NCI-H2171 treated with DMSO at 0.1 percent for 48 hours (cell line): ENCODE data around the gene DIP2B.

Experiments
- DNase-seq: peaks from one replicate; lab custom pipeline; 2025; lab: John Stamatoyannopoulos, UW

DIP2B gene

DNA sequence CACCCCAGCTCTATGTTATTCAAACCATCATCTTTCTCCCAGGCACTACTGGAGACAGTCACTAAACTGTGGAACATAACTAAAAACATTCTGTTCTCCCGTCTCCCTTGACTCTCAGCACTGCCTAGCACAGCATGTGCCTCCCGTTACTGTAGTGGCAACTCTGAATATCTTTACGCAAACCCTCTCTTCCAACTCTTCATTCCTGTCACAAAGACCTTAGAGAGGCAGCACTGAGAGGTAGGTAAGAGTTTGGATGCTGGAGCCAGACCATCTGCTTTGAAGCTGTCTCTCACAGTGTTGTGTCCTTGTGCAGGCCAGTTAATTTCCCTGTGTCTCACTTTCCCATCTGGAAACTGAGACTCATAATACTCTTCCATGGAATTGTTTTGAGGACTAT, 108.1 kb downstream of the DIP2B start:
- no peak for DNase-seq

GRCh38 chr12:50613463-50613862, 108.7 kb downstream of the DIP2B start:
- DNase-seq = no peak

GRCh38 chr12:50614167-50614759, 109.5 kb downstream of the DIP2B start:
- no peak for DNase-seq

GRCh38 chr12:50615145-50615906, 110.5 kb downstream of the DIP2B start:
- DNase-seq = no peak

- DNase-seq = no peak
Measured at GRCh38 chr12:50615907-50616296, 111.1 kb downstream of the DIP2B start.

- DNase-seq = no peak
Measured at GRCh38 chr12:50617657-50618056, 112.9 kb downstream of the DIP2B start.

GRCh38 chr12:50618864-50619609, 114.3 kb downstream of the DIP2B start:
- no peak for DNase-seq

- DNase-seq = no peak
Measured at GRCh38 chr12:50619610-50619958, 114.8 kb downstream of the DIP2B start.

- peak; percentile 78 for DNase-seq
Measured at GRCh38 chr12:50620109-50620977, 115.6 kb downstream of the DIP2B start.

GRCh38 chr12:50620978-50621360, 116.2 kb downstream of the DIP2B start:
- DNase-seq = no peak

DNA sequence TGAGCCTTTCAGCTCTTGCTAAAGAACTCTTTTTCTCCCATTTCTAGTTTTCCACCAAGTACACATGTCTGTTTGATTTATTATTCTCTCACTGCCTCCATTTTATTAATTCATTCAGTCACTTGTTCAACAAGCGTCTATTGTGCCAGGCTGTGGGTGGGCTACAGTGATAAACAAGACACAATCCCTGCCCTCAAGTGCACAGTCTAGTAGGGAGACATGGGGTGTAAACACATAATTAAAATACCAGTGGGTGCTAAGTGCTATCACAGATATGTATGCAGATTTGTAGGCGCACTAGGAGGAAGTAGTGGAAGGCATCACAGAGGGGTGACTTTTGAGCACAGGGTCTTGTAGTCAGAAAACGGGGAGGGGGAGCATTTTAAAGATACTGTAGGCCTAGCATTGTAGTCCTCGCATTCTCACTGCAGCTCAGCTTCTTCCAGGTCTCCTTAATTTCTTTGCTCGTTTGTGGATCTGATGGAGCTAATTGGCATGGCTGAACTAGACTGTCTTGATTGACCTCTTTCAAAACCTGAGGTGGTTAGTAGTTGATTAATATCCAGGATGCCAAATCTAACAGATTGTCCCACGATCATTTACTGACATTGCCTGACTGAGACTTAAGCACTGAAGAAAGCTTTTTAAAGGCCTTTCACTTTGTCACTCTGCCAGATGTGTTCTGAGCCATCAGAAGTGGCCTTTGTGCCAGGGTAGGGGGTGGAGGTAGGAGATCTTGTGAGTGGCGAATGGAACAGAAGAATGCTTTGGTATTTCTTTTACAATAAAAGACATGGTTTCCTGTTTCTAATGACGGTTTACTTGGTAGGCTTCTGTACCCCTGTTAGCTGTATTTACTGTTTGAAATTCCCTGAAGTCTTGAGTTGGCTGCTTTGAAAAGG, 116.9 kb downstream of the DIP2B start:
- DNase-seq = no peak

DNA sequence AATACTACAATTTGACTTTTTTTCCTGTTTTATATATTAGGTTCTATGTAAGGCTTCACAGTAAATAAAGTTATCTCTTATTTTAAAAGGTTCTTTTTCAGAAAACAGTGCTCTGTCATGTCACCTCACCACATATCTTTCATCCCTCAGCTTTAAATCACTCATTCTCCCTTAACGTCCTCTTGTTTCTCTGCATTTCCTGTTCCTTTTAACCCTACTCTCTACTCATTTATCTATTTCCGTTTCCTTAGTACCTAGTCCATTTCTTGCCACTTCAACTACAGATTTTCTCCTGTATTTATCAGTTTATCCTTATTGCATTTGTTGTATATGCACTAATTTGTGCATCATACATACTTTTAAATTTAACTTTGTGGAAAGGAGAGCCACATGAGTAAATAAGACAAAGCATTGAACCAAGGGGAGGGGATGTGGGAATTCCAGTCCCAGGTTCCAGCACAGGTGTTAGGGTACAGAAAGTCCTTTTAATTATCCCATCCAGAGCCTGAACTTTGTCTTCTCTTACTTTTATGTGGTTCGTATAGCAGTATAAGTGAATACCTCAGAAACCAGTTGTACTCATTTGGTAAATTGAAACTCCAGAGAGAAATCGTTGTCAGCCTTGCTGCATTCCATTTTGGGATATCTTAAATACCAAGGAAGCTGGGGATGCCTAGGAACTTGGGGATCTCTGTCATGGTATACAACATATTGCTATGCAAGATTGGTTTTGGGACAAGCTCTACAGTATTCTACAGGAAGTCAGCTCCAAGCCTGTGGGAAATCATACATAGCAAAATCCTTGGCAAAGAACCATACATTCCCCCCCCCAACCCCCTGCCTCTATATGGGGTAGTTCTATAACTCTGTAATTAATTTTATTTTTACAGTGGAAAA, 120.5 kb downstream of the DIP2B start:
- no peak for DNase-seq

- no peak for DNase-seq
Measured at GRCh38 chr12:50626026-50626425, 121.2 kb downstream of the DIP2B start.

DNA sequence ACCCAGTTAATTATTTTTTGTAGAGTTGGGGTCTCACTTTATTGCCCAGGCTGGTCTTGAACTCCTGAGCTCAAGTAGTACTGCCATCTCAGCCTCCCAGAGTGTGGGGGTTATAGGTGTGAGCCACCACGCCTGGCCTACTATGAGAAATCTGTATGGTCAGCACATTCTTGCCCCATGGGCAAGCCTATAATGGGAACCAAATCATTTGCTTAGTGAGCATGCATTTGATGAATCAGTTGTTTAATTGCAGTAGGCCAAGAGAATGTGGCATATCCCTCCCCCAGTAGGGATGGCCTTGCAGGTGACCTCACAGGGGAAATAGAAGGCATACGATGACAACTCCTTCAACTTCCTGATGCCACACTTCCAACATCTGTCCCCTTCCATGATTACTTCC, 122.7 kb downstream of the DIP2B start:
- no peak for DNase-seq

DNA sequence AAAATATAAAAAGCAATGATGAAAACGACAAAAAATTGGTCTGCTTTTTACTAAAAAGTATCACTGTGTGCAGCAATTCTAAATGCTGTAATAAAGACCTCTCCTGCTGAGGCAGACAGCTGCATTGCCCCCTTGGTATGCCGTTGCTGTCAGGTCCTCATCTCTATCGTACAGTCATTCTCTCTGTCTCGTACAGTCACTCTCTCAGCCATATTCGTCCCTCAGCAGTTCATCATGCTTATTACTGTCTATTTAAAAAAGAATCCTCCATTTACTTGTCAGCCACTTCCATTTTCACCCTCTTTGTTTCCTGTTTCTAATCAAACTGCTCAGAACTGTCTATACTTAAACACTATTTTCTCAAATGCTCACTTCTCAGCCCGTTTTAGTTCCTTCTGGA, 123.6 kb downstream of the DIP2B start:
- DNase-seq = no peak

- no peak for DNase-seq
Measured at GRCh38 chr12:50633955-50634354, 129.2 kb downstream of the DIP2B start.

DNA sequence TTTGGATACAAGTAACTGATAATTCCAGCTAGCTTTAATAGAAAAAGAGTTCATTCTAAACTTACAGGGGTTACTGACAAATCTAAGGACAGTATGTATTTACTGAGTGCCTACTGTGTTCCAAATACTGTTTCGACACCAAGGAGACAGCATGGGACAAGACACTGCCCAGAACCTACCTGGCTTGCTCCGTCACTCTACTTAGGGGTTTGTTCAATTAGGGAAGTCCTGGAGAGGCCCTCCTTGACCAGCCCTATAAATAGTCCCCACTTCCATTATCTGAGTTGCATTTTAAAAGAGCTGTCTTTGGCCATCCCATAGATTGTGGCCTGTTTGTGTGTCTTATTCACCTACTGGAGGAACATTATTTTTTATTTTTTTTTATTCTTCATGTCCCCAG, 129.6 kb downstream of the DIP2B start:
- DNase-seq = no peak

- no peak for DNase-seq
Measured at GRCh38 chr12:50635364-50635763, 130.6 kb downstream of the DIP2B start.

- DNase-seq = no peak
Measured at GRCh38 chr12:50635857-50636256, 131.1 kb downstream of the DIP2B start.

DNA sequence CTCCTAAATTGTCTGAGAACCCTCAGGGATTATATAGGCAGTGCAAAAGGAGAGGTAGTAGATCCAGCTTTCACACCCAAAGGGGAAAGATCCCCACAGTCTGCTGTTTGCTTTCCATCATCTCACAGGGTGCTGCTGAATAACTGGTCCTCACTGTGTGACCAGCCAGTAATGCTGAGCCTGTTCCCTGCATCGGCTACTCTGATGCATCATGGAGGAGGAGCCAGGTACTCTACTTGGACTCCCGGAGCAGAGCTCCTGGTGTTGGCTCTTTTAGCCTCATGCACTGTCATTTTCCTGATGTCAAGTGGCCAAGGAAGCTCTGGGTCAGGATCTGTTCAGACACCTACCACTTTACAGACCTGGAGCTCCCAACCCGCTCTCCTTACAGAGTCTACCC, 131.7 kb downstream of the DIP2B start:
- no peak for DNase-seq
